ENCODE measurements around the gene TMC4.

The TMC4 gene

GRCh38 chr19:54154603-54155345 is 18.2 kb downstream of the TMC4 start:
- no peak for DNase-seq

- no peak for DNase-seq
Observed at GRCh38 chr19:54153731-54154326, 19.1 kb downstream of the TMC4 start.

- DNase-seq: no peak
Observed at GRCh38 chr19:54152878-54153524, 20.0 kb downstream of the TMC4 start.

- no peak for DNase-seq
Observed at GRCh38 chr19:54152267-54152666, 20.7 kb downstream of the TMC4 start.

GRCh38 chr19:54151362-54152035 is 21.5 kb downstream of the TMC4 start:
- no peak for DNase-seq

- DNase-seq: no peak
Observed at GRCh38 chr19:54149021-54149812, 23.7 kb downstream of the TMC4 start.

- DNase-seq: no peak
Observed at GRCh38 chr19:54148158-54148557, 24.8 kb downstream of the TMC4 start.

GRCh38 chr19:54147676-54148075 is 25.3 kb downstream of the TMC4 start:
- no peak for DNase-seq

- no peak for DNase-seq
Observed at GRCh38 chr19:54145541-54146158, 27.3 kb downstream of the TMC4 start.

GRCh38 chr19:54142166-54142780 is 30.7 kb downstream of the TMC4 start:
- no peak for DNase-seq

- peak in 1 of 2 donors; percentile 23 for DNase-seq
Observed at GRCh38 chr19:54141356-54141755, 31.6 kb downstream of the TMC4 start.

- no peak for DNase-seq
Observed at GRCh38 chr19:54138489-54139256, 34.3 kb downstream of the TMC4 start.

- DNase-seq: no peak
Observed at GRCh38 chr19:54137699-54138488, 35.1 kb downstream of the TMC4 start, which contains the start of gene CNOT3. Gene CNOT3 (plus strand): TSS chr19:54137762. CDS start chr19:54142979, 5,217 bp downstream.

GRCh38 chr19:54136864-54137698 is 35.9 kb downstream of the TMC4 start:
- DNase-seq: peak; percentile 100

GRCh38 chr19:54136086-54136863 is 36.7 kb downstream of the TMC4 start:
- DNase-seq: no peak

- DNase-seq: no peak
Observed at GRCh38 chr19:54133957-54134590, 38.9 kb downstream of the TMC4 start.

- peak in 1 of 2 donors; percentile 46 for DNase-seq
Observed at GRCh38 chr19:54133312-54133956, 39.5 kb downstream of the TMC4 start.
